Measurements from ENCODE around the gene PLCB1. TPM values are rescaled to one million over a fixed set of nuclear protein-coding genes. Genes with fewer than 3 reads are reported as not detected.

Gene PLCB1
- polyA plus RNA-seq, 1 donor (not counting 4 experiments of a cell fraction or from before 2014, with no cell fraction given), result 0.37 TPM

DNA sequence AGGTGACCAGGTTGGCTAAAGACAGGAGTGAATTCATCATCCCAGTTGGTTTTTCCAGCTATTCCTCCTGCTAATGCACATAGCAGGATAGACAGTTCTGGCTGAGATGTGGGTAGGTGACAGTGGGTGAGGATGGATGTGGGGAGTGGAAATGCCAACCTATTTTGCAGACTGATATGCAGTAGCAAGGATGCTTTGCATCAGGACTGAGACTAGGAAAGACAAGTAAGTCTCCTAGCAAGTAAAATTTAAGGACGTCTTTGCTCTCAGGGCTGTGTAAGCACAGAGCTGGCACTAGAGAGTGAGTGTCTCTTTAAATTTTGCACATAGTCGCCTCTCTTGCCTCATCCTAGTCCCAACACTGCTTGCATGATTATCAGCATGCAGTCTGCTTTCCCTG, 568.7 kb downstream of the PLCB1 start:
- Histone ChIP-seq H2AFZ (ENCODE audit: control insufficient read depth, low read length) (no peak overlapping the region), H3K4me1 (ENCODE audit: control insufficient read depth, extremely low read depth, insufficient read depth, low read length) (no peaks in the 10 kb centered on the region), H3K4me2 (ENCODE audit: control insufficient read depth, extremely low read depth, insufficient read depth, low read depth, low read length) (no peak overlapping the region), H4K20me1 (ENCODE audit: control insufficient read depth, extremely low read depth, insufficient read depth, low read length) (no peaks in the 10 kb centered on the region), H3K4me3 (ENCODE audit: control insufficient read depth in 2 of 3, extremely low read depth in 1 of 3, insufficient read depth in 2 of 3, low read depth in 1 of 3, low read length in 3 of 3) (no peak overlapping the region), H3K9me3 (ENCODE audit: control insufficient read depth, low read depth, low read length) (no peaks in the 10 kb centered on the region), H3K27ac (ENCODE audit: control insufficient read depth, insufficient read depth, low read length) (no peak overlapping the region), H3K9me1 (ENCODE audit: control insufficient read depth, extremely low read depth, insufficient read depth, low read length) (no peaks in the 10 kb centered on the region), H3K9ac (ENCODE audit: control insufficient read depth, extremely low read depth, insufficient read depth, low read length) (no peak overlapping the region), H3K36me3 (ENCODE audit: control insufficient read depth in 2 of 2, extremely low read depth in 1 of 2, insufficient read depth in 2 of 2, low read length in 2 of 2) (no peaks in the 10 kb centered on the region), H3K79me2 (ENCODE audit: control insufficient read depth, insufficient read depth, low read length) (no peaks in the 10 kb centered on the region), H3K27me3 (ENCODE audit: control insufficient read depth, extremely low read depth, insufficient read depth, low read length) (no peaks in the 10 kb centered on the region)
- FAIRE-seq (no peak), DNase-seq (ENCODE audit: low read depth, low spot score) (no peak)
- TF ChIP-seq CTCF (optimal IDR thresholded peaks at IDR 0.05 in 1 of 3, IDR thresholded peaks at IDR 0.05 in 1 of 3, conservative IDR thresholded peaks at IDR 0.05 in 1 of 3; ENCODE audit: extremely low read depth in 1 of 3, insufficient read depth in 2 of 3, low read length in 3 of 3) (no peak), EZH2 (IDR thresholded peaks at IDR 0.05; ENCODE audit: low read length) (no peak)
- dilution Hi-C loops (cut with MboI; ENCODE audit: extremely low pct_ligation_motif_present, low sequenced_read_pairs), result loop anchor here (25.0 kb wide), 1 partner anchor 663 kb away; no protein-coding TSS in a partner anchor

DNA sequence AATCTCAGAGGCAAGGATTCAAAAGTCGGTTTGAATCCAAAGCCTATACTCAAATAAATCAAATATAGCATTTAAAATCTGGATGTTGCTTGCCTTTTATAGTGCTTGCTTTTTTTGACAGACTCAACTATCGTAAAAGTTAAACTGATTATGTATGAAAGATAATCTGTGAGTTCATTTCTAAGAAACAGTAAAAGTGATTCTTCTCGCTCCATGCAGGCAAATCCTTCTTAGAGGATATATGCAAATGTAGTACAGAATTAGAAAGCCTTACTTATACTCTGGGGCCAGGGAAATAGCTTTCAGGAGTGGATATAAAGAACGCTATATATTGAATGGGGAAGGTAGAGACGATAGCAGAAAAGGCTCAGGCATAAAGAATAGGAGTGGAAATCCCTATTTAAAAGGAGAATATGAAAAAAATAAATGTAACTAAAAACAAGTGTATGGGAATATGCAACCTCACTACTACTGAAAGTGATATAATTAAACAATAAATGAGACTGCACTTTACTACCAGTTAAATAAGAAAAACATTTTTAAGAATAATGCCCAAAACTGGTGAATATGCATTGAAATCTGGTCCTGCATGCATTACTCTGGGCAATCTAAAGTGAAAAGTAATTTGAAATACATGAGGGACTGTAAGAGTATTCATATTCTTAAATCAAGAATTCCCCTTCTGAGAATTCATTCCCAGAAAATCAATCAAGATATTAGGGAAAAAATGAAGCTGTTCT, 575.1 kb downstream of the PLCB1 start:
- dilution Hi-C loops (cut with MboI; ENCODE audit: extremely low pct_ligation_motif_present, low sequenced_read_pairs), result loop anchor here (25.0 kb wide), 1 partner anchor 670 kb away; no protein-coding TSS in a partner anchor
- Histone ChIP-seq H3K4me3 (ENCODE audit: control insufficient read depth in 2 of 3, extremely low read depth in 1 of 3, insufficient read depth in 2 of 3, low read depth in 1 of 3, low read length in 3 of 3) (no peak overlapping the region), H3K9me1 (ENCODE audit: control insufficient read depth, extremely low read depth, insufficient read depth, low read length) (no peaks in the 10 kb centered on the region), H3K36me3 (ENCODE audit: control insufficient read depth in 2 of 2, extremely low read depth in 1 of 2, insufficient read depth in 2 of 2, low read length in 2 of 2) (no peaks in the 10 kb centered on the region), H4K20me1 (ENCODE audit: control insufficient read depth, extremely low read depth, insufficient read depth, low read length) (no peaks in the 10 kb centered on the region), H3K4me2 (ENCODE audit: control insufficient read depth, extremely low read depth, insufficient read depth, low read depth, low read length) (no peak overlapping the region), H3K9me3 (ENCODE audit: control insufficient read depth, low read depth, low read length) (no peaks in the 10 kb centered on the region), H3K27ac (ENCODE audit: control insufficient read depth, insufficient read depth, low read length) (no peak overlapping the region), H3K27me3 (ENCODE audit: control insufficient read depth, extremely low read depth, insufficient read depth, low read length) (no peaks in the 10 kb centered on the region), H3K4me1 (ENCODE audit: control insufficient read depth, extremely low read depth, insufficient read depth, low read length) (no peaks in the 10 kb centered on the region), H2AFZ (ENCODE audit: control insufficient read depth, low read length) (no peak overlapping the region), H3K79me2 (ENCODE audit: control insufficient read depth, insufficient read depth, low read length) (no peaks in the 10 kb centered on the region), H3K9ac (ENCODE audit: control insufficient read depth, extremely low read depth, insufficient read depth, low read length) (no peak overlapping the region)
- FAIRE-seq, result no peak
- DNase-seq (ENCODE audit: low read depth, low spot score), result no peak
- no peak for TF ChIP-seq EZH2 (IDR thresholded peaks at IDR 0.05; ENCODE audit: low read length)

Measured in keratinocyte (primary cell).